Ovary (tissue), 9 donors: ENCODE data around the gene CD81. TPM values are rescaled to one million over a fixed set of nuclear protein-coding genes. Genes with fewer than 3 reads are reported as not detected.

ENCODE experiments used
- DNase-seq, 5 donors: peaks; one replicate each; pipeline ENCODE4 v3.0.0-alpha.2; 2019 to 2020
- H3K27ac ChIP-seq, 2 donors: fragments of 200-600 bp; one replicate each; pipeline versions ENCODE4 v1.5.1 to v1.8.0; 2019 to 2022
- H3K27me3 ChIP-seq: fragments of 200-600 bp; one replicate; pipeline ENCODE4 v1.8.0; 2022
- H3K36me3 ChIP-seq: fragments of 200-600 bp; sonication (generic); one replicate; pipeline ENCODE4 v1.5.1; 2019
- H3K4me1 ChIP-seq: one replicate; pipeline ENCODE4 v1.8.1; 2013; ENCODE audit warnings: mild to moderate bottlenecking, moderate library complexity; ENCODE audit not compliant: insufficient read depth
- H3K4me3 ChIP-seq: fragments of 200-600 bp; sonication (generic); one replicate; pipeline ENCODE4 v1.5.1; 2017
- H3K9me3 ChIP-seq, 2 donors: fragments of 200-600 bp in 1 of 2; sonication (generic) in 1 of 2; one replicate each; pipeline versions ENCODE4 v1.5.1 to v1.8.1; 2013 to 2019; ENCODE audit warnings: mild to moderate bottlenecking in 1 of 2, moderate library complexity in 1 of 2
- EP300 ChIP-seq: sonication (generic); formaldehyde crosslinking; IDR thresholded peaks from one replicate; pipeline ENCODE4 v1.6.1; 2017; ENCODE audit warnings: antibody characterized with exemption
- POLR2A ChIP-seq: fragments of 450-650 bp; IDR thresholded peaks from one replicate; pipeline ENCODE4 v1.6.1; 2017; ENCODE audit warnings: antibody characterized with exemption, mild to moderate bottlenecking, moderate library complexity
- WGBS, 3 donors: extraction: QIAGEN DNeasy Blood & Tissue Kit in 1 of 3; methylation state at CpG; one replicate each; pipeline versions ENCODE4 v1.1.5 to v1.1.7; 2013 to 2017; 5-methylcytosine and 5-hydroxymethylcytosine counted together
- intact Hi-C, 4 donors: fragments of 100-400 bp; cut with DNase I; formaldehyde crosslinking; loops; one replicate each; pipeline versions ENCODE4 v1.11.0 to v1.15.1; 2022 to 2023
- polyA plus RNA-seq, 2 donors: library from polyadenylated mRNA; stranded (reverse); fragments of 200-250 nt in 1 of 2; fragments of 350-450 nt in 1 of 2; fragmentation: Illumina TruSeq in 1 of 2; extraction: RNeasy Lipid Tissue Mini Kit (QIAGEN cat#74804) in 1 of 2; gene quantifications; one replicate each; pipeline ENCODE4 v1.2.3, GENCODE V29; 2013 to 2014
- total RNA-seq, 7 donors: library from RNA; depleted of rRNA in 2 of 7; stranded (reverse); fragments of >200 nt in 2 of 7; fragmentation: NEBNext Ultra II Directional in 3 of 7; extraction: Animal tissue kit (Norgen Biotek cat#: 25700) in 3 of 7; gene quantifications; one replicate each; pipeline versions ENCODE4 v1.1.0 to v1.2.4, GENCODE V29; 2016 to 2023
- TF ChIP-seq, protein P1 (sequence below), 3 donors: fragments of 450-650 bp in 2 of 3; fragments of 200-600 bp in 1 of 3; IDR thresholded peaks; one replicate each; pipeline versions ENCODE4 v1.5.1 to v1.8.0; 2016 to 2022; ENCODE audit warnings: antibody characterized with exemption in 3 of 3, mild to moderate bottlenecking in 1 of 3
- donor health status: DM: no; HTN: no; CAD: no; lungs with moderate emphysema.
- donor health status: DM: no; HTN: no; CAD: no.
- donor health status: Bipolar disorder and iron deficiency.
- donor health status: DM: yes; HTN: yes; CAD: no.
- donor health status: DM: no; HTN: no; CAD: no.
- donor health status: DM: yes; HTN: yes; CAD: no.

The CD81 gene
- total and polyA plus RNA-seq, 9 donors = 206 to 723 (median 541) TPM

DNA sequence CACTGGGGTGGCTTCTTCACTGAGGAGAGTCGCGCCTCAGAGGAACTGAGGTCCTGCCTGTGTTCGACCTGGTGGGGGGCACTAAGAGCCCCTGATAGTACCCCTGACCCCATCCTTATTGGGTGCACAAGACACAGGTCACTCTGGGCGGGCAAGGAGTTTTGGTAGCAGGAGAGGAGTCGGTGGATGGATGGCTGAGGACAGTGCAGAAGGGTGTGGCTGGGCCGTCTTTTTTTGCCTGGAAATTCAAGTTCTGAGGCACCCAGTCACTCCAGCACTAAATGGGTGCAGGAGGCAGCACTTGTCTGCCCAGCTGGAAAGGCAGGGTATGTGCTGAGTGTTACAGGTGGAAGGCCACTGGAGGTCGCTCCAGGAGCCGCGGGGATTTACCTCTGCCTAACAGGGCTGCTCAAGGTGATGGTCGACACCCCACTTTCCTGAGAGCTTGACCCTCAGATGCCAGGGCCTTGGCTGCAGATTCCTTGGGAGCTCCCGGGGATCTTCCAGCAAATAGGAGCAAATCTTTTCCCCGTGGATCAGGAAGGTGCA lies 24.4 kb downstream of the CD81 start:
- peak overlapping the region in 1 of 2 donors; percentile 87 for H3K27ac ChIP-seq
- intact Hi-C loops = loop anchor here in 1 of 4 donors (10.0 kb wide), 1 partner anchor 493 kb away; no protein-coding TSS in a partner anchor
- 25 to 38% (median 26%) methylated on average over 12 of the region's 12 CpGs for WGBS, 3 donors
- H3K4me3 ChIP-seq = peak overlapping the region; percentile 85
- H3K36me3 ChIP-seq = no peaks in the 10 kb centered on the region
- DNase-seq = peak in 1 of 5 donors; percentile 34
- TF ChIP-seq EP300 = no peak
- TF ChIP-seq POLR2A = no peak
- TF ChIP-seq, protein P1, sequence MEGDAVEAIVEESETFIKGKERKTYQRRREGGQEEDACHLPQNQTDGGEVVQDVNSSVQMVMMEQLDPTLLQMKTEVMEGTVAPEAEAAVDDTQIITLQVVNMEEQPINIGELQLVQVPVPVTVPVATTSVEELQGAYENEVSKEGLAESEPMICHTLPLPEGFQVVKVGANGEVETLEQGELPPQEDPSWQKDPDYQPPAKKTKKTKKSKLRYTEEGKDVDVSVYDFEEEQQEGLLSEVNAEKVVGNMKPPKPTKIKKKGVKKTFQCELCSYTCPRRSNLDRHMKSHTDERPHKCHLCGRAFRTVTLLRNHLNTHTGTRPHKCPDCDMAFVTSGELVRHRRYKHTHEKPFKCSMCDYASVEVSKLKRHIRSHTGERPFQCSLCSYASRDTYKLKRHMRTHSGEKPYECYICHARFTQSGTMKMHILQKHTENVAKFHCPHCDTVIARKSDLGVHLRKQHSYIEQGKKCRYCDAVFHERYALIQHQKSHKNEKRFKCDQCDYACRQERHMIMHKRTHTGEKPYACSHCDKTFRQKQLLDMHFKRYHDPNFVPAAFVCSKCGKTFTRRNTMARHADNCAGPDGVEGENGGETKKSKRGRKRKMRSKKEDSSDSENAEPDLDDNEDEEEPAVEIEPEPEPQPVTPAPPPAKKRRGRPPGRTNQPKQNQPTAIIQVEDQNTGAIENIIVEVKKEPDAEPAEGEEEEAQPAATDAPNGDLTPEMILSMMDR (IDR thresholded peaks at IDR 0.05) = no peak
- H3K4me1 ChIP-seq = peaks cover 4% of the 10 kb centered on the region
- no peaks in the 10 kb centered on the region for H3K9me3 ChIP-seq
- no peaks in the 10 kb centered on the region for H3K27me3 ChIP-seq

DNA sequence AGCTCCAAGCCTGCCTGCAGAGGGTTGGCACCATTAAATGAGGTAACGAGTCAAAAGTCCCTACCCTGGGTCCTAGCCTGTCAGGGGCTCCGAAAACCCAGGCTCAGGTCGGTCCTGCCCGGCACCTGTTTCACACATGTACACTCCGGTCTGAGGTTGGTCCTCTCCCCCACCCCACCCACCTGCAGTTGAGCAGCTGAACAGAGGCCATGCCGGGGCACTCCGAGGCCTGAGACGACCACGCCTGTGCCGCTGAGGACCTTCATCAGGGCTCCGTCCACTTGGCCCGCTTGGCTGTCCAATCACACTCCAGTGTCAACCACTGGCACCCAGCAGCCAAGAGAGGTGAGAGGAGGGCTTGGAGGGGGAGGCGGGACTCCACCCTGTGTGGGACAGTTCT lies 25.0 kb downstream of the CD81 start:
- 79 to 83% (median 82%) methylated on average over 11 to 13 of the region's 13 CpGs for WGBS, 3 donors
- H3K4me3 ChIP-seq = no peak overlapping the region
- H3K27me3 ChIP-seq = no peaks in the 10 kb centered on the region
- DNase-seq = peak in 2 of 5 donors; percentile 48
- H3K4me1 ChIP-seq = peaks cover 4% of the 10 kb centered on the region
- no peak overlapping the region for H3K27ac ChIP-seq
- no peaks in the 10 kb centered on the region for H3K36me3 ChIP-seq
- intact Hi-C loops = loop anchor here in 1 of 4 donors (10.0 kb wide), 1 partner anchor 493 kb away; no protein-coding TSS in a partner anchor
- TF ChIP-seq POLR2A (no peak), EP300 (no peak)
- TF ChIP-seq, protein P1 (IDR thresholded peaks at IDR 0.05) = no peak
- no peaks in the 10 kb centered on the region for H3K9me3 ChIP-seq

DNA sequence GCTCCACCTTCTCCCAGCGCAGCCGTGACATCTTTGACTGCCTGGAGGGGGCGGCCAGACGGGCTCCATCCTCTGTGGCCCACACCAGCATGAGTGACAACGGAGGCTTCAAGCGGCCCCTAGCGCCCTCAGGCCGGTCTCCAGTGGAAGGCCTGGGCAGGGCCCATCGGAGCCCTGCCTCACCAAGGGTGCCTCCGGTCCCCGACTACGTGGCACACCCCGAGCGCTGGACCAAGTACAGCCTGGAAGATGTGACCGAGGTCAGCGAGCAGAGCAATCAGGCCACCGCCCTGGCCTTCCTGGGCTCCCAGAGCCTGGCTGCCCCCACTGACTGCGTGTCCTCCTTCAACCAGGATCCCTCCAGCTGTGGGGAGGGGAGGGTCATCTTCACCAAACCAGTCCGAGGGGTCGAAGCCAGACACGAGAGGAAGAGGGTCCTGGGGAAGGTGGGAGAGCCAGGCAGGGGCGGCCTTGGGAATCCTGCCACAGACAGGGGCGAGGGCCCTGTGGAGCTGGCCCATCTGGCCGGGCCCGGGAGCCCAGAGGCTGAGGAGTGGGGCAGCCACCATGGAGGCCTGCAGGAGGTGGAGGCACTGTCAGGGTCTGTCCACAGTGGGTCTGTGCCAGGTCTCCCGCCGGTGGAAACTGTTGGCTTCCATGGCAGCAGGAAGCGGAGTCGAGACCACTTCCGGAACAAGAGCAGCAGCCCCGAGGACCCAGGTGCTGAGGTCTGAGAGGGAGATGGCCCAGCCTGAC lies 26.0 kb downstream of the CD81 start:
- TF ChIP-seq POLR2A = no peak
- TF ChIP-seq, protein P1 (IDR thresholded peaks at IDR 0.05) = no peak
- no peak for TF ChIP-seq EP300
- Histone ChIP-seq H3K4me3 (no peak overlapping the region), H3K4me1 (peaks cover 4% of the 10 kb centered on the region), H3K36me3 (no peaks in the 10 kb centered on the region), H3K27ac (no peak overlapping the region), H3K9me3 (no peaks in the 10 kb centered on the region), H3K27me3 (no peaks in the 10 kb centered on the region)
- peak in 1 of 5 donors; percentile 37 for DNase-seq
- intact Hi-C loops = loop anchor here in 1 of 4 donors (10.0 kb wide), 1 partner anchor 492 kb away; no protein-coding TSS in a partner anchor
- WGBS, 3 donors = 65 to 70% (median 67%) methylated on average over 30 to 31 of the region's 31 CpGs

DNA sequence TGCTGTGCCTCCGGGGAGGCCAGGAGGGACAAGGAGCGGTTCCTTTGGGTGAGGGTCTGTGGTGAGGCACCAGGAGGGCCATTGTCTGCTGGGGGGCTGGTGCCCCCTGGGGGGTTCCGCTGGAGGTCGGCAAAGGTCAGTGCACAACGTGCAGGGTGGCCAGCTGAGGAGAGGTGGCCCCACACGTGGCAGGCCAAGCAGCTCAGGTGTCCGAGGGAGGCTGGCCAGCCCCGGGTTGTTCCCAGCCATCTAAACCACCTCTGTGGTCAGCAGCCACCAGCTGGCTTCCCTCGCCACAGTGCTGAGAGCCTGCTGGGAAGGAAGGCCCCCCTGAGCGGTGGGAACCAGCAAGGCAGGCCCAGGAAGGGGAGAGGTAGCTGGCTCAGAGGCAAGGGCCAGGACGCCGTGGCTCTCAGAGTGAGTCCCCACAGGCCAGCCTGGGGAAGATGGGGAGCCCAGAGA lies 27.7 kb downstream of the CD81 start:
- Histone ChIP-seq H3K4me1 (peaks cover 4% of the 10 kb centered on the region), H3K9me3 (no peaks in the 10 kb centered on the region), H3K27me3 (no peaks in the 10 kb centered on the region), H3K27ac (no peak overlapping the region), H3K36me3 (no peaks in the 10 kb centered on the region), H3K4me3 (no peak overlapping the region)
- TF ChIP-seq, protein P1 (IDR thresholded peaks at IDR 0.05) = no peak
- no peak for TF ChIP-seq POLR2A
- TF ChIP-seq EP300 = no peak
- no peak for DNase-seq
- WGBS, 3 donors = 41 to 49% (median 45%) methylated on average over 12 of the region's 12 CpGs
- intact Hi-C loops = loop anchor here in 1 of 4 donors (10.0 kb wide), 1 partner anchor 490 kb away; no protein-coding TSS in a partner anchor
